Neural crest cell (in vitro differentiated cells): ENCODE data around the gene CRHR1. TPM values are rescaled to one million over a fixed set of nuclear protein-coding genes. Genes with fewer than 3 reads are reported as not detected.

Experiments
- DNase-seq: peaks from one replicate; pipeline ENCODE4 v3.0.0; 2021; ENCODE audit warnings: low read depth, mixed read lengths, low spot score
- H3K27ac Mint-ChIP-seq: one replicate; pipeline ENCODE4 v1.8.0; 2021; ENCODE audit warnings: mild to moderate bottlenecking, mixed read lengths; ENCODE audit not compliant: unreplicated experiment
- H3K27me3 Mint-ChIP-seq: 2 replicates; pipeline ENCODE4 v1.8.0; 2021; ENCODE audit warnings: low read depth, mild to moderate bottlenecking, mixed read lengths
- H3K36me3 Mint-ChIP-seq: 2 replicates; pipeline ENCODE4 v1.8.0; 2021; ENCODE audit warnings: low read depth, mild to moderate bottlenecking, mixed read lengths
- H3K4me1 Mint-ChIP-seq: 2 replicates; pipeline ENCODE4 v1.8.0; 2021; ENCODE audit warnings: mixed read lengths
- H3K4me3 Mint-ChIP-seq: one replicate; pipeline ENCODE4 v1.8.0; 2021; ENCODE audit warnings: mild to moderate bottlenecking, mixed read lengths
- H3K9me3 Mint-ChIP-seq: 2 replicates; pipeline ENCODE4 v1.8.0; 2021; ENCODE audit warnings: mixed read lengths
- total RNA-seq: library from RNA; stranded (reverse); gene quantifications from 2 replicates; pipeline ENCODE4 v1.2.1, GENCODE V29; 2021
- TF ChIP-seq, protein P1 (sequence below): fragments of 200-600 bp; sonication (generic); conservative IDR thresholded peaks from 2 replicates; pipeline ENCODE4 v1.5.0; 2021; ENCODE audit warnings: antibody characterized with exemption, mild to moderate bottlenecking

The CRHR1 gene
- total RNA-seq, 1 donor from 2014 or later: 1.1 TPM

GRCh38 chr17:45808845-45809244 is 24.7 kb downstream of the CRHR1 start:
- Mint-ChIP-seq H3K4me1 (peaks cover 6% of the 10 kb centered on the region), H3K9me3 (no peaks in the 10 kb centered on the region), H3K4me3 (no peak overlapping the region), H3K36me3 (no peaks in the 10 kb centered on the region), H3K27ac (no peak overlapping the region), H3K27me3 (no peaks in the 10 kb centered on the region)
- DNase-seq: no peak
- TF ChIP-seq, protein P1, sequence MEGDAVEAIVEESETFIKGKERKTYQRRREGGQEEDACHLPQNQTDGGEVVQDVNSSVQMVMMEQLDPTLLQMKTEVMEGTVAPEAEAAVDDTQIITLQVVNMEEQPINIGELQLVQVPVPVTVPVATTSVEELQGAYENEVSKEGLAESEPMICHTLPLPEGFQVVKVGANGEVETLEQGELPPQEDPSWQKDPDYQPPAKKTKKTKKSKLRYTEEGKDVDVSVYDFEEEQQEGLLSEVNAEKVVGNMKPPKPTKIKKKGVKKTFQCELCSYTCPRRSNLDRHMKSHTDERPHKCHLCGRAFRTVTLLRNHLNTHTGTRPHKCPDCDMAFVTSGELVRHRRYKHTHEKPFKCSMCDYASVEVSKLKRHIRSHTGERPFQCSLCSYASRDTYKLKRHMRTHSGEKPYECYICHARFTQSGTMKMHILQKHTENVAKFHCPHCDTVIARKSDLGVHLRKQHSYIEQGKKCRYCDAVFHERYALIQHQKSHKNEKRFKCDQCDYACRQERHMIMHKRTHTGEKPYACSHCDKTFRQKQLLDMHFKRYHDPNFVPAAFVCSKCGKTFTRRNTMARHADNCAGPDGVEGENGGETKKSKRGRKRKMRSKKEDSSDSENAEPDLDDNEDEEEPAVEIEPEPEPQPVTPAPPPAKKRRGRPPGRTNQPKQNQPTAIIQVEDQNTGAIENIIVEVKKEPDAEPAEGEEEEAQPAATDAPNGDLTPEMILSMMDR: no peak

DNA sequence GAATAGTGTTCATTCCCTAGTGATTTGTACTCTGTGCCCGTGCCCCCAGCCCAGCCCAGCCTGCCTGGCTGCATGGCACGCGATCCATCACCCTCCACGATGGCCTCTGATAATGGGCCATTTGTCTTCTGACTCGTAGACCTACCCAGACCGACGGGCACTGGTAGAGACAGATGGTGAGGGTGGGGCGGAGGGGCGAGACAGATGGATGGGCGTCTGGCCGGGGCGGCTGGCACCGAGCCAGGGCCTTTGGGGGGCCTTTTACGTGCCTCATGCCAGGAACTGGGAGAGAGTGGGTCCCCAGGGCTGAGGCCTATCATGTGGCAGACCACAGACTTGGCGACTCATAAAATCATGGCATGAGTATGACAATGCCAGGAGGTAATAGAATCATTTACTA is 25.4 kb downstream of the CRHR1 start:
- Mint-ChIP-seq H3K36me3 (no peaks in the 10 kb centered on the region), H3K9me3 (no peaks in the 10 kb centered on the region), H3K4me1 (peaks cover 6% of the 10 kb centered on the region), H3K27me3 (no peaks in the 10 kb centered on the region), H3K27ac (no peak overlapping the region), H3K4me3 (no peak overlapping the region)
- DNase-seq: no peak
- TF ChIP-seq, protein P1: no peak

DNA sequence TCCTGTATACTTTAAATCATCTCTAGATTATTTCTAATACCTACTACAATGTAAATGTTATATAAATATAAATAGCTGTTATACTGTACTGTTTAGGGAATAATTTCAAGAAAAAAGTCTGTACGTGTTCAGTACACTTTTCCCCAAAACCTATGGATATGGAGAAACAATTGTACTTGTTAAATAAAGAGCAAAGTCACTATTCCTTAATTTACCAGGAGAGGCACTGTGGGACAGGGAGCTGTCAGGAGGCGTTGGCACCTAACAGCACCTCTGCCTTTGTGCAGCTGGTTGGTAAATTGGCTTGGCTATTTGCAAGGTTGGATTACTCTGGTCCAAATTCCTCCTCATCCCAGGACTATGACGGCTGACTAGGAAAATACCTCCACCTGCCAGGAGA is 28.0 kb downstream of the CRHR1 start:
- no peaks in the 10 kb centered on the region for H3K36me3 Mint-ChIP-seq
- DNase-seq: no peak
- H3K9me3 Mint-ChIP-seq: no peaks in the 10 kb centered on the region
- H3K4me3 Mint-ChIP-seq: no peak overlapping the region
- peaks cover 6% of the 10 kb centered on the region for H3K4me1 Mint-ChIP-seq
- H3K27me3 Mint-ChIP-seq: no peaks in the 10 kb centered on the region
- TF ChIP-seq, protein P1: no peak
- no peak overlapping the region for H3K27ac Mint-ChIP-seq

- Mint-ChIP-seq H3K4me1 (peaks cover 6% of the 10 kb centered on the region), H3K9me3 (no peaks in the 10 kb centered on the region), H3K27ac (no peak overlapping the region), H3K4me3 (no peak overlapping the region), H3K36me3 (no peaks in the 10 kb centered on the region), H3K27me3 (no peaks in the 10 kb centered on the region)
- TF ChIP-seq, protein P1: peak; percentile 53
- DNase-seq: peak; percentile 59
Measured at GRCh38 chr17:45813048-45813725, 29.1 kb downstream of the CRHR1 start.

GRCh38 chr17:45814622-45815606 is 30.8 kb downstream of the CRHR1 start:
- Mint-ChIP-seq H3K9me3 (no peaks in the 10 kb centered on the region), H3K4me1 (peaks cover 6% of the 10 kb centered on the region), H3K27ac (no peak overlapping the region), H3K36me3 (no peaks in the 10 kb centered on the region), H3K27me3 (no peaks in the 10 kb centered on the region), H3K4me3 (no peak overlapping the region)
- TF ChIP-seq, protein P1: no peak
- no peak for DNase-seq
